Measurements from ENCODE around the gene CLIP3. TPM values are rescaled to one million over a fixed set of nuclear protein-coding genes. Genes with fewer than 3 reads are reported as not detected.

CLIP3 gene
- total and polyA plus RNA-seq, 2 of the 13 experiments (the other 11 are each of a cell fraction or from before 2014, with no cell fraction given) = 0.15 to 1.2 TPM

GRCh38 chr19:36054119-36054732, 21.6 kb upstream of the CLIP3 start, which contains the start of gene THAP8 (continued):
- TF ChIP-seq ZSCAN5A (CRISPR knock-in tag; IDR thresholded peaks at IDR 0.05; ENCODE audit: borderline replicate concordance) = no peak
- TF ChIP-seq DNMT1 (CRISPR knock-in tag; IDR thresholded peaks at IDR 0.05) = no peak
- peak; percentile 71; the same call in 1 of the 2 replicates for TF ChIP-seq NR2C2 (CRISPR knock-in tag; IDR thresholded peaks at IDR 0.05; ENCODE audit: borderline replicate concordance)
- TF ChIP-seq ETS1 (CRISPR knock-in tag; IDR thresholded peaks at IDR 0.05) = no peak
- no peak for TF ChIP-seq THYN1 (CRISPR knock-in tag; IDR thresholded peaks at IDR 0.05; ENCODE audit: borderline replicate concordance, low read depth)
- peak; percentile 94; the same call in 1 of the 2 replicates for TF ChIP-seq ZNF598 (CRISPR knock-in tag; IDR thresholded peaks at IDR 0.05; ENCODE audit: borderline replicate concordance)
- no peak for TF ChIP-seq ZNF30 (CRISPR knock-in tag; IDR thresholded peaks at IDR 0.05)
- no peak for TF ChIP-seq HMG20B (CRISPR knock-in tag; conservative IDR thresholded peaks at IDR 0.05)
- no peak for TF ChIP-seq ZNF12 (CRISPR knock-in tag; IDR thresholded peaks at IDR 0.05)
- TF ChIP-seq HNRNPUL1 (IDR thresholded peaks at IDR 0.05; ENCODE audit: low read depth, low read length) = 0 out of 2 replicates have a peak, but pooled peaks have one; percentile 65
- no peak; the same call in 1 of the 2 replicates for TF ChIP-seq SOX13 (IDR thresholded peaks at IDR 0.05)
- no peak for TF ChIP-seq SOX13 (CRISPR knock-in tag; conservative IDR thresholded peaks at IDR 0.05 in 1 of 2, IDR thresholded peaks at IDR 0.05 in 1 of 2)
- peak; percentile 88 for TF ChIP-seq PITX1 (CRISPR knock-in tag; IDR thresholded peaks at IDR 0.05)
- no peak for TF ChIP-seq ZNF468 (CRISPR knock-in tag; IDR thresholded peaks at IDR 0.05)
- TF ChIP-seq ZNF709 (CRISPR knock-in tag; IDR thresholded peaks at IDR 0.05) = peak; percentile 79; the same call in 1 of the 2 replicates
- no peak; the same call in 1 of the 2 replicates for TF ChIP-seq JUND (CRISPR knock-in tag; IDR thresholded peaks at IDR 0.05)
- TF ChIP-seq ZNF501 (CRISPR knock-in tag; IDR thresholded peaks at IDR 0.05) = peak; percentile 95
- no peak for TF ChIP-seq ZUFSP (CRISPR knock-in tag; IDR thresholded peaks at IDR 0.05; ENCODE audit: borderline replicate concordance)
- TF ChIP-seq AHR (CRISPR knock-in tag; IDR thresholded peaks at IDR 0.05) = no peak
- no peak for TF ChIP-seq ZSCAN20 (CRISPR knock-in tag; IDR thresholded peaks at IDR 0.05; ENCODE audit: borderline replicate concordance)
- TF ChIP-seq PAX8 (CRISPR knock-in tag; IDR thresholded peaks at IDR 0.05; ENCODE audit: borderline replicate concordance) = no peak
- peak; percentile 71 for TF ChIP-seq SAP130 (CRISPR knock-in tag; IDR thresholded peaks at IDR 0.05; ENCODE audit: low read depth)
- TF ChIP-seq ZNF616 (CRISPR knock-in tag; IDR thresholded peaks at IDR 0.05; ENCODE audit: low read depth) = 0 out of 2 replicates have a peak, but pooled peaks have one; percentile 39
- no peak for TF ChIP-seq ZNF530 (CRISPR knock-in tag; IDR thresholded peaks at IDR 0.05; ENCODE audit: low read depth)
- TF ChIP-seq HOXA3 (CRISPR knock-in tag; IDR thresholded peaks at IDR 0.05) = peak; percentile 84
- TF ChIP-seq TBX3 (IDR thresholded peaks at IDR 0.05; ENCODE audit: borderline replicate concordance) = peak; percentile 86
- TF ChIP-seq ESRRA (CRISPR knock-in tag; IDR thresholded peaks at IDR 0.05; ENCODE audit: low read depth) = peak; percentile 75; the same call in 1 of the 2 replicates
- peak; percentile 61 for TF ChIP-seq ZNF761 (CRISPR knock-in tag; conservative IDR thresholded peaks at IDR 0.05)

All from HepG2 (cell line).